Transverse colon (tissue), 4 donors: Measurements from ENCODE around the gene C20orf173. TPM values are rescaled to one million over a fixed set of nuclear protein-coding genes. Genes with fewer than 3 reads are reported as not detected.

Experiments used
- DNase-seq: peaks from one replicate; pipeline ENCODE4 v3.0.0-alpha.2; 2019
- H3K27ac ChIP-seq, 4 donors: fragments of 200-600 bp; sonication (generic); 2 replicates each; pipeline ENCODE4 v1.5.1; 2016 to 2018; ENCODE audit warnings: inconsistent platforms in 4 of 4
- H3K27me3 ChIP-seq: fragments of 200-600 bp; sonication (generic); 2 replicates; pipeline ENCODE4 v1.5.1; 2017; ENCODE audit warnings: inconsistent platforms
- H3K36me3 ChIP-seq, 4 donors: fragments of 200-600 bp; sonication (generic); 2 replicates each; pipeline ENCODE4 v1.5.1; 2017 to 2019; ENCODE audit warnings: inconsistent platforms in 4 of 4
- H3K4me1 ChIP-seq, 4 donors: fragments of 200-600 bp; sonication (generic); 2 replicates each; pipeline ENCODE4 v1.5.1; 2017 to 2020; ENCODE audit warnings: inconsistent platforms in 4 of 4
- H3K4me3 ChIP-seq, 4 donors: fragments of 200-600 bp; sonication (generic); 1 replicate in 1 of 4; 2 replicates in 3 of 4; pipeline versions ENCODE4 v1.5.1 to v1.6.1; 2017 to 2019; ENCODE audit warnings: inconsistent platforms in 4 of 4
- H3K9me3 ChIP-seq, 2 donors: fragments of 200-600 bp; sonication (generic); 2 replicates each; pipeline ENCODE4 v1.5.1; 2017 to 2019; ENCODE audit warnings: inconsistent platforms in 2 of 2
- CTCF ChIP-seq, 5 experiments: fragments of 200-600 bp in 3 of 5; fragments of 450-650 bp in 2 of 5; sonication (generic) in 3 of 5; IDR thresholded peaks; 1 replicate in 2 of 5; 2 replicates in 3 of 5; pipeline ENCODE4 v1.5.1; 2016 to 2017; ENCODE audit warnings: antibody characterized with exemption in 5 of 5, inconsistent platforms in 3 of 5, mild to moderate bottlenecking in 2 of 5, moderate library complexity in 1 of 5
- EP300 ChIP-seq: sonication (generic); formaldehyde crosslinking; IDR thresholded peaks from one replicate; pipeline ENCODE4 v1.6.1; 2017; ENCODE audit warnings: antibody characterized with exemption, low read depth
- POLR2A ChIP-seq: fragments of 450-650 bp; IDR thresholded peaks from one replicate; pipeline ENCODE4 v1.6.1; 2016; ENCODE audit warnings: antibody characterized with exemption, mild to moderate bottlenecking, moderate library complexity
- POLR2AphosphoS5 ChIP-seq, 3 donors: sonication (generic); formaldehyde crosslinking; IDR thresholded peaks; one replicate each; pipeline ENCODE4 v1.6.1; 2016; ENCODE audit warnings: antibody characterized with exemption in 3 of 3
- WGBS, 2 donors: methylation state at CpG; one replicate each; pipeline ENCODE4 v1.1.5; 2018; ENCODE audit warnings: low coverage in 1 of 2; 5-methylcytosine and 5-hydroxymethylcytosine counted together
- in situ Hi-C, 4 donors: fragments of 200-750 bp; cut with MboI; loops; one replicate each; pipeline versions ENCODE4 v1.15.0 to v1.15.1; 2017; ENCODE audit warnings: low sequenced_read_pairs in 3 of 4, low pct_ligation_motif_present in 1 of 4, low pct_unique_long_range_greater_than_20kb in 1 of 4
- intact Hi-C: fragments of 100-400 bp; cut with DNase I; formaldehyde crosslinking; loops from one replicate; pipeline ENCODE4 v1.15.1; 2023; ENCODE audit warnings: low total_unique reads
- total RNA-seq, 4 donors: library from RNA; depleted of rRNA; stranded (reverse); fragments of >200 nt; gene quantifications; one replicate each; pipeline ENCODE4 v1.1.0, GENCODE V29; 2016

Gene C20orf173
- total RNA-seq, 4 donors from 2014 or later: not detected

GRCh38 chr20:35490736-35491181, 38.7 kb downstream of the C20orf173 start:
- 68 to 83% methylated on average over 1 to 6 of the region's 6 CpGs for whole genome bisulfite sequencing, 2 donors
- intact Hi-C loops (no loop called here), in situ Hi-C loops (loop anchor here in 1 of 4 donors (25.0 kb wide), 1 partner anchor 397 kb away; no protein-coding TSS in a partner anchor)
- Histone ChIP-seq H3K36me3 (peaks cover 0 to 39% (median 11%) of the 10 kb centered on the region in 4 donors), H3K9me3 (no peaks in the 10 kb centered on the region), H3K27me3 (no peaks in the 10 kb centered on the region), H3K4me1 (no peaks in the 10 kb centered on the region), H3K4me3 (peak overlapping the region in 3 of 4 donors; percentile 7 to 49 (median 29)), H3K27ac (peak overlapping the region; percentile 2 to 60 (median 34))
- TF ChIP-seq POLR2AphosphoS5 (IDR thresholded peaks at IDR 0.05): peak in 1 of 3 donors; percentile 58
- no peak for TF ChIP-seq CTCF (IDR thresholded peaks at IDR 0.05)
- no peak for TF ChIP-seq EP300
- TF ChIP-seq POLR2A: peak; percentile 40
- peak; percentile 47 for DNase-seq

- in situ Hi-C loops: loop anchor here in 1 of 4 donors (25.0 kb wide), 1 partner anchor 398 kb away; no protein-coding TSS in a partner anchor
- Histone ChIP-seq H3K36me3 (peaks cover 0 to 35% (median 6%) of the 10 kb centered on the region in 4 donors), H3K9me3 (no peaks in the 10 kb centered on the region), H3K27ac (no peak overlapping the region), H3K4me1 (no peaks in the 10 kb centered on the region), H3K4me3 (peak overlapping the region in 1 of 4 donors; percentile 49), H3K27me3 (no peaks in the 10 kb centered on the region)
- DNase-seq: no peak
- TF ChIP-seq EP300 (no peak), CTCF (IDR thresholded peaks at IDR 0.05) (no peak), POLR2A (no peak), POLR2AphosphoS5 (IDR thresholded peaks at IDR 0.05) (no peak)
- intact Hi-C loops: no loop called here
- 91% methylated on average over 5 of the region's 5 CpGs; no CpG with 5 or more reads in 1 of the 2 donors for WGBS, 2 donors
Observed at GRCh38 chr20:35489717-35490116, 39.7 kb downstream of the C20orf173 start.

- H3K9me3 ChIP-seq: no peaks in the 10 kb centered on the region
- no peak for DNase-seq
- H3K4me3 ChIP-seq: no peak overlapping the region
- in situ Hi-C loops: loop anchor here in 1 of 4 donors (25.0 kb wide), 1 partner anchor 400 kb away; no protein-coding TSS in a partner anchor
- intact Hi-C loops: no loop called here
- H3K4me1 ChIP-seq: no peaks in the 10 kb centered on the region
- TF ChIP-seq POLR2AphosphoS5 (IDR thresholded peaks at IDR 0.05) (no peak), EP300 (no peak), CTCF (IDR thresholded peaks at IDR 0.05) (no peak), POLR2A (no peak)
- WGBS, 2 donors: 95 to 100% methylated on average over 4 of the region's 4 CpGs
- H3K27me3 ChIP-seq: no peaks in the 10 kb centered on the region
- H3K36me3 ChIP-seq: peaks cover 0 to 24% (median 4%) of the 10 kb centered on the region in 4 donors
- H3K27ac ChIP-seq: no peak overlapping the region
Observed at GRCh38 chr20:35487479-35487878, 42.0 kb downstream of the C20orf173 start.

- WGBS, 2 donors: 96 to 100% methylated on average over 2 to 5 of the region's 5 CpGs
Observed at GRCh38 chr20:35479798-35480197, 49.7 kb downstream of the C20orf173 start.

More at GRCh38 chr20:35479798-35480197, 49.7 kb downstream of the C20orf173 start:
- H3K27ac ChIP-seq: no peak overlapping the region
- H3K36me3 ChIP-seq: peaks cover 0 to 49% (median 24%) of the 10 kb centered on the region in 4 donors
- no peak overlapping the region for H3K4me3 ChIP-seq
- DNase-seq: no peak
- in situ Hi-C loops (loop anchor here in 1 of 4 donors (25.0 kb wide), 1 partner anchor 408 kb away; no protein-coding TSS in a partner anchor), intact Hi-C loops (no loop called here)
- H3K9me3 ChIP-seq: no peaks in the 10 kb centered on the region
- no peaks in the 10 kb centered on the region for H3K4me1 ChIP-seq
- TF ChIP-seq EP300 (no peak), POLR2A (no peak), POLR2AphosphoS5 (IDR thresholded peaks at IDR 0.05) (no peak), CTCF (IDR thresholded peaks at IDR 0.05) (no peak)
- H3K27me3 ChIP-seq: no peaks in the 10 kb centered on the region
